NCI-H748 treated with DMSO at 0.1 percent for 48 hours (cell line): ENCODE results near the gene YY1AP1.
"Not testable (repeated sequence)": the region's sequence is repeated elsewhere in the genome, so short reads cannot be mapped to it uniquely, and the experiment has no call there.

Experiments used
- DNase-seq: peaks from one replicate; lab custom pipeline; 2025; lab: John Stamatoyannopoulos, UW

The YY1AP1 gene

GRCh38 chr1:155645034-155645598 is 43.5 kb downstream of the YY1AP1 start:
- no peak for DNase-seq

- no peak for DNase-seq
Measured at GRCh38 chr1:155643230-155643629, 45.3 kb downstream of the YY1AP1 start.

- DNase-seq, result not testable (repeated sequence)
Measured at GRCh38 chr1:155642559-155643180, 45.9 kb downstream of the YY1AP1 start.

GRCh38 chr1:155640367-155640766 is 48.2 kb downstream of the YY1AP1 start:
- DNase-seq, result no peak

GRCh38 chr1:155636397-155637153 is 52.0 kb downstream of the YY1AP1 start:
- no peak for DNase-seq

GRCh38 chr1:155626428-155626827 is 62.1 kb downstream of the YY1AP1 start:
- DNase-seq, result not testable (repeated sequence)

- no peak for DNase-seq
Measured at GRCh38 chr1:155623357-155623756, 65.2 kb downstream of the YY1AP1 start.

- no peak for DNase-seq
Measured at GRCh38 chr1:155622191-155622590, 66.4 kb downstream of the YY1AP1 start.

- DNase-seq, result not testable (repeated sequence)
Measured at GRCh38 chr1:155613226-155613625, 75.3 kb downstream of the YY1AP1 start.

GRCh38 chr1:155610257-155610647 is 78.3 kb downstream of the YY1AP1 start:
- not testable (repeated sequence) for DNase-seq

GRCh38 chr1:155609515-155610256 is 78.9 kb downstream of the YY1AP1 start, which contains the start of gene MSTO1:
TSS of gene MSTO1 (plus strand) at chr1:155610218. CDS start at chr1:155610249, 31 bp downstream.
- peak; percentile 94 for DNase-seq
